DND-41 (cell line): Measurements from ENCODE around the gene FOSB.

Experiments
- ATAC-seq: fragments of 200-7000 bp; cut with Tn5 transposase; 3 replicates; pipeline ENCODE4 v1.9.1; 2021; ENCODE audit warnings: low read depth; ENCODE audit not compliant: insufficient read depth
- DNase-seq: peaks from one replicate; pipeline ENCODE4 v3.0.0-alpha.2; 2020
- H2AFZ ChIP-seq: 2 replicates; pipeline ENCODE4 v1.6.0; 2012; ENCODE audit warnings: low read depth, low read length
- H3K27ac ChIP-seq: 2 replicates; pipeline ENCODE4 v1.5.1; 2012; ENCODE audit warnings: low read length, inconsistent platforms
- H3K27me3 ChIP-seq: fragments of 200-600 bp; sonication (generic); 2 replicates; pipeline ENCODE4 v1.6.0; 2012; ENCODE audit warnings: low read length, mild to moderate bottlenecking, inconsistent platforms; ENCODE audit not compliant: insufficient read depth, poor library complexity
- H3K36me3 ChIP-seq: 2 replicates; pipeline ENCODE4 v1.5.1; 2012; ENCODE audit warnings: low read length, inconsistent platforms; ENCODE audit not compliant: insufficient read depth
- H3K4me1 ChIP-seq: 2 replicates; pipeline ENCODE4 v1.5.1; 2012; ENCODE audit warnings: mild to moderate bottlenecking, low read length; ENCODE audit not compliant: insufficient read depth
- H3K4me2 ChIP-seq: 2 replicates; pipeline ENCODE4 v1.6.0; 2012; ENCODE audit warnings: mild to moderate bottlenecking, moderate library complexity, low read length, inconsistent platforms; ENCODE audit not compliant: insufficient read depth
- H3K4me3 ChIP-seq, 2 experiments: fragments of 200-600 bp in 1 of 2; shearing (Covaris generic) in 1 of 2; 2 replicates each; pipeline ENCODE4 v1.5.1; 2012 to 2016; ENCODE audit warnings: inconsistent platforms in 2 of 2, low read length in 2 of 2, mild to moderate bottlenecking in 2 of 2, low read depth in 1 of 2, moderate library complexity in 1 of 2
- H3K79me2 ChIP-seq: 2 replicates; pipeline ENCODE4 v1.6.0; 2012; ENCODE audit warnings: low read length, inconsistent platforms; ENCODE audit not compliant: insufficient read depth
- H3K9ac ChIP-seq: 2 replicates; pipeline ENCODE4 v1.6.0; 2012; ENCODE audit warnings: low read depth, mild to moderate bottlenecking, inconsistent platforms, low read length, moderate library complexity
- H3K9me3 ChIP-seq: 2 replicates; pipeline ENCODE4 v1.5.1; 2012; ENCODE audit warnings: low read length, moderate library complexity, mild to moderate bottlenecking, inconsistent platforms; ENCODE audit not compliant: insufficient read depth, severe bottlenecking
- H4K20me1 ChIP-seq: 2 replicates; pipeline ENCODE4 v1.6.0; 2012; ENCODE audit warnings: low read length; ENCODE audit not compliant: insufficient read depth
- EZH2 ChIP-seq: IDR thresholded peaks from 3 replicates; pipeline ENCODE4 v1.6.1; 2012; ENCODE audit warnings: borderline replicate concordance, low read depth, mild to moderate bottlenecking, moderate library complexity, low read length, inconsistent platforms; ENCODE audit not compliant: severe bottlenecking
- TF ChIP-seq, protein P1 (sequence below): IDR thresholded peaks from 2 replicates; pipeline ENCODE4 v1.5.1; 2012; ENCODE audit warnings: borderline replicate concordance, low read length, moderate library complexity, mild to moderate bottlenecking; ENCODE audit not compliant: poor library complexity, severe bottlenecking; ENCODE audit errors: extremely low read depth

FOSB gene

DNA sequence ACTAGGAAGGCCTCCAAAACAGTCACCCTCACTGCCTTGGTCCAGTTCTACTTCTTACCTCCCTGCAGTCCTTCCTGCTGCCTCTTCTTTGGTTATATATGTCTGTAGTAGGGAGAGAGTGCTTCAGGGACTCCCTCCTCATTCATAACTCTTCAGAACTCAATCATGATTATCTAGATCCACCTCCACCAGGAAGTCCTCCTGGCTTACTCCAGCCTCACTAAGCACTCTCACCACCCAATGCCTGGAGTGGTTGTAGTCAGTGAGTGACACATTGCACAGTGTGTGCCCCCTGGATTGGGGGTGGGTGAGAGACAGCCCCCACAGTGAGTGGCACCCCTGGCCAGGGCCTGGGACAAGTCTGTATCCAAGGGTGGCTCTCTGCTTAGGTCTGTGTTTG is 10.0 kb upstream of the FOSB start:
- Histone ChIP-seq H3K27me3 (no peaks in the 10 kb centered on the region), H3K79me2 (no peaks in the 10 kb centered on the region), H3K27ac (no peak overlapping the region), H2AFZ (no peak overlapping the region), H3K4me2 (no peak overlapping the region), H4K20me1 (no peaks in the 10 kb centered on the region), H3K9me3 (no peaks in the 10 kb centered on the region), H3K4me3 (no peak overlapping the region), H3K36me3 (no peaks in the 10 kb centered on the region), H3K4me1 (no peaks in the 10 kb centered on the region), H3K9ac (no peak overlapping the region)
- no peak for DNase-seq
- no peak for TF ChIP-seq EZH2
- TF ChIP-seq, protein P1, sequence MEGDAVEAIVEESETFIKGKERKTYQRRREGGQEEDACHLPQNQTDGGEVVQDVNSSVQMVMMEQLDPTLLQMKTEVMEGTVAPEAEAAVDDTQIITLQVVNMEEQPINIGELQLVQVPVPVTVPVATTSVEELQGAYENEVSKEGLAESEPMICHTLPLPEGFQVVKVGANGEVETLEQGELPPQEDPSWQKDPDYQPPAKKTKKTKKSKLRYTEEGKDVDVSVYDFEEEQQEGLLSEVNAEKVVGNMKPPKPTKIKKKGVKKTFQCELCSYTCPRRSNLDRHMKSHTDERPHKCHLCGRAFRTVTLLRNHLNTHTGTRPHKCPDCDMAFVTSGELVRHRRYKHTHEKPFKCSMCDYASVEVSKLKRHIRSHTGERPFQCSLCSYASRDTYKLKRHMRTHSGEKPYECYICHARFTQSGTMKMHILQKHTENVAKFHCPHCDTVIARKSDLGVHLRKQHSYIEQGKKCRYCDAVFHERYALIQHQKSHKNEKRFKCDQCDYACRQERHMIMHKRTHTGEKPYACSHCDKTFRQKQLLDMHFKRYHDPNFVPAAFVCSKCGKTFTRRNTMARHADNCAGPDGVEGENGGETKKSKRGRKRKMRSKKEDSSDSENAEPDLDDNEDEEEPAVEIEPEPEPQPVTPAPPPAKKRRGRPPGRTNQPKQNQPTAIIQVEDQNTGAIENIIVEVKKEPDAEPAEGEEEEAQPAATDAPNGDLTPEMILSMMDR: no peak
- no peak for ATAC-seq

DNA sequence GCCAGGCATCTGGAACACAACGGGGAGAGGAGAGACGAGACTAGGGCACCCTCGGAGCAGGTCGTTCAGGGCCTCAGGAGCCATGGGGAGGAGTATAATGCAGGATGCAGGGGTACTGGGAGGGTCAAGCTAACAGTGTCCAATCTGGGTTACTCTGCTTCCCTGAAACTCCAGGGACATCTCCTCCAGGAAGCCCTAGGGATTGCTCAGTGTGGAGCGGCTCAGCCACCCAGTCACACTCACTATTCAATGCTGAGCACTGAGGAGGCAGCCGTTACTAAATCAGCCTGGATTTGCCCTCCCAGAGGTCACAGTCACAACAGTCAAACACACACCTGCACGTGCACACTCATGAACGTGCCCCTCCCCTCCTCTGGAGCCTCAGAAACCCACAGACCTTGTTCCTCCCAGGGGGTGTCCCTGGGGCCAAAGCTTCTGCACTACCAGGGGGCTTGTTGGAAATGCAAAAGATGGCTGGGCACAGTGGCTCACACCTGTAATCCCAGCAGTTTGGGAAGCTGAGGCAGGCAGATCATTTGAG is 6.9 kb upstream of the FOSB start:
- H3K4me3 ChIP-seq: no peak overlapping the region
- H3K36me3 ChIP-seq: no peaks in the 10 kb centered on the region
- no peaks in the 10 kb centered on the region for H3K79me2 ChIP-seq
- H3K9ac ChIP-seq: no peak overlapping the region
- no peaks in the 10 kb centered on the region for H3K4me1 ChIP-seq
- H3K4me2 ChIP-seq: no peak overlapping the region
- TF ChIP-seq EZH2: no peak
- TF ChIP-seq, protein P1: no peak
- H3K27ac ChIP-seq: no peak overlapping the region
- H4K20me1 ChIP-seq: no peaks in the 10 kb centered on the region
- H2AFZ ChIP-seq: no peak overlapping the region
- no peaks in the 10 kb centered on the region for H3K9me3 ChIP-seq
- ATAC-seq: no peak
- H3K27me3 ChIP-seq: no peaks in the 10 kb centered on the region
- no peak for DNase-seq

DNA sequence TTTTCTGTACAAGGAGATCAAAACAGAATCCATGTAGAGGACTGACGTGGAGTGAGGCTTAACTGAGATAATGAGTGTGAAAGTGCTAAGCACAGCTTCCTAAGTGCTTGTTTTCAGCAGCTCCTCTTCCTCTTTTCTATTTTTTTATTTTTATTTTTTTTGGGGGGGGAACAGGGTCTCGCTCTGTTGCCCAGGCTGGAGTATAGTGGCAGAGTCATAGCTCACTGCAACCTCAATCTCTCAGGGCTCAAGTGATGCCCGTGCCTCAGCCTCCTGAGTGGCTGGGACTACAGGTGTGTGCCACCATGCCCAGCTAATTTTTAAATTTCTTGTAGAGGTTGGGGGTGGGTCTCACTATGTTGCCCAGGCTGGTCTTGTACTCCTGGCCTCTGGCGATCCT is 5.6 kb upstream of the FOSB start:
- TF ChIP-seq, protein P1: no peak
- TF ChIP-seq EZH2: no peak
- H3K4me2 ChIP-seq: no peak overlapping the region

More for the DNA sequence above, 5.6 kb upstream of the FOSB start:
- 0 out of 2 replicates have a peak, but pooled peaks cover 3% of the 10 kb centered on the region for H4K20me1 ChIP-seq
- no peak overlapping the region for H3K27ac ChIP-seq
- H3K79me2 ChIP-seq: no peaks in the 10 kb centered on the region
- no peak for DNase-seq
- no peak overlapping the region for H3K9ac ChIP-seq
- H3K27me3 ChIP-seq: no peaks in the 10 kb centered on the region
- no peak overlapping the region for H2AFZ ChIP-seq
- ATAC-seq: no peak
- H3K4me3 ChIP-seq: no peak overlapping the region
- H3K4me1 ChIP-seq: peaks cover 3% of the 10 kb centered on the region
- no peaks in the 10 kb centered on the region for H3K9me3 ChIP-seq
- no peaks in the 10 kb centered on the region for H3K36me3 ChIP-seq
